ENCODE data around the gene UBASH3A. TPM values are rescaled to one million over a fixed set of nuclear protein-coding genes. Genes with fewer than 3 reads are reported as not detected.

Gene UBASH3A
- polyA plus RNA-seq, 2 of the 4 experiments (the other 2 are of a cell fraction) = not detected

- no peaks in the 10 kb centered on the region for H3K9me3 ChIP-seq
- FAIRE-seq (no peak), DNase-seq (ENCODE audit: low read depth in 1 of 2, low spot score in 1 of 2) (peak in 1 of 2 experiments; percentile 80), ATAC-seq (peak in 1 of 2 experiments; percentile 63; a peak in 4 of 6 replicates)
- ChIA-PET POLR2A (no interaction called here), CTCF (no interaction called here)
- no peaks in the 10 kb centered on the region for H3K4me1 ChIP-seq
- no peak overlapping the region for H3K4me2 ChIP-seq
- TF ChIP-seq POLR2A (IDR thresholded peaks at IDR 0.05; ENCODE audit: low read length) (no peak), NFE2L2 (conservative IDR thresholded peaks at IDR 0.05; ENCODE audit: low read length) (no peak), PBX3 (IDR thresholded peaks at IDR 0.05) (peak; percentile 84)
- WGBS (ENCODE audit: missing lambda C conversion rate) = 73% methylated on average over 17 of the region's 17 CpGs
- no peak overlapping the region for H3K4me3 ChIP-seq
- no peak overlapping the region for H3K27ac ChIP-seq
Measured at GRCh38 chr21:42463861-42464515, 60.3 kb downstream of the UBASH3A start.

DNA sequence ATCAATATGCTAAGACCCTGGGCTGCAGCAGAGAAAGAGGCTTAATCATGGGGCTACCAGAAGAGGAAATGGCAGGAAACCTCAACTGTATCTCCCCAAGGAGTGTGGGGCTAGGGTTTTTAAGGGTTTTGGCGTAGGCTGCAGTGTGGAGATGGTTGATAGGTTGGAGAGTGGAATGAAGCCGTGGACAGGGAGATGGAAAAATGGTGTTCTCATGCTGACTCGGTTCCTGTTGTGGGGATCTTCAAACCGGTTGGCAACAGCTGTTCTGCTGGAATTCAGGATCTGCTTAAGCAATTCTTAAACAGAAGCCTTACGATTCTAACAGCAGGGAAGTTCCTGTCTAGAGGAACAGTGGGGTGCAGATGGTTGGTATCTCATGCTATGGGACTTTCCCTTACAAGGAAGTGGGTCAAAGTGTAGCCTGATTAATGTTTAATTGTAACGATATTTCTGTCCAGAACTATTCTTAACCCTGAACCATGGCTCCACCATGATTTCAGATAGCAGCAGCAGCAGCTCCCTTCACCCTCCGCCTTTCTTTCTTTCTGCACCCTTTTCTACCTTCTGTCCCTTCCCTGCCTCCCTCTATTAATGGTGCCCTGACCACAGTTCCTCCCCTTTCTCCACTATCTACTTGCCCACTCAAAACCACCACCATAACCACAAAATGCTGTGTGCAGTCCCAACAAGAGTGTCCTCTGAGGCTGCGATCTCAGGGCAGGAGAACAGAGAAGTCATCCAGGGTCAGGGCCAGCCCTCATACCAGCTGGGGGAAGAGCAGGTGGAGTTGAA, 61.5 kb downstream of the UBASH3A start:
- TF ChIP-seq, protein P1, sequence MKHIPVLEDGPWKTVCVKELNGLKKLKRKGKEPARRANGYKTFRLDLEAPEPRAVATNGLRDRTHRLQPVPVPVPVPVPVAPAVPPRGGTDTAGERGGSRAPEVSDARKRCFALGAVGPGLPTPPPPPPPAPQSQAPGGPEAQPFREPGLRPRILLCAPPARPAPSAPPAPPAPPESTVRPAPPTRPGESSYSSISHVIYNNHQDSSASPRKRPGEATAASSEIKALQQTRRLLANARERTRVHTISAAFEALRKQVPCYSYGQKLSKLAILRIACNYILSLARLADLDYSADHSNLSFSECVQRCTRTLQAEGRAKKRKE (CRISPR knock-in tag; IDR thresholded peaks at IDR 0.05; ENCODE audit: low read depth) = no peak
- TF ChIP-seq, protein P2, sequence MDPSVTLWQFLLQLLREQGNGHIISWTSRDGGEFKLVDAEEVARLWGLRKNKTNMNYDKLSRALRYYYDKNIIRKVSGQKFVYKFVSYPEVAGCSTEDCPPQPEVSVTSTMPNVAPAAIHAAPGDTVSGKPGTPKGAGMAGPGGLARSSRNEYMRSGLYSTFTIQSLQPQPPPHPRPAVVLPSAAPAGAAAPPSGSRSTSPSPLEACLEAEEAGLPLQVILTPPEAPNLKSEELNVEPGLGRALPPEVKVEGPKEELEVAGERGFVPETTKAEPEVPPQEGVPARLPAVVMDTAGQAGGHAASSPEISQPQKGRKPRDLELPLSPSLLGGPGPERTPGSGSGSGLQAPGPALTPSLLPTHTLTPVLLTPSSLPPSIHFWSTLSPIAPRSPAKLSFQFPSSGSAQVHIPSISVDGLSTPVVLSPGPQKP (IDR thresholded peaks at IDR 0.05; ENCODE audit: low read depth, low read length) = no peak
- TF ChIP-seq TP53 (CRISPR knock-in tag; IDR thresholded peaks at IDR 0.05) (no peak), GATA3 (IDR thresholded peaks at IDR 0.05; ENCODE audit: borderline replicate concordance) (no peak), EHMT2 (IDR thresholded peaks at IDR 0.05; ENCODE audit: low read depth) (no peak), RNF2 (IDR thresholded peaks at IDR 0.05; ENCODE audit: borderline replicate concordance, low read depth) (no peak), BCL3 (IDR thresholded peaks at IDR 0.05) (no peak), HDAC2 (IDR thresholded peaks at IDR 0.05) (no peak), CBX2 (IDR thresholded peaks at IDR 0.05; ENCODE audit: borderline replicate concordance, low read depth) (no peak), NPAS2 (CRISPR knock-in tag; IDR thresholded peaks at IDR 0.05; ENCODE audit: borderline replicate concordance) (no peak), TFCP2L1 (CRISPR knock-in tag; IDR thresholded peaks at IDR 0.05) (no peak), HEYL (CRISPR knock-in tag; IDR thresholded peaks at IDR 0.05) (no peak), PHF8 (IDR thresholded peaks at IDR 0.05; ENCODE audit: borderline replicate concordance, low read depth) (no peak), CHD2 (IDR thresholded peaks at IDR 0.05; ENCODE audit: low read length, partially characterized antibody) (no peak), POLR2A (IDR thresholded peaks at IDR 0.05; ENCODE audit: low read length) (no peak), FOXS1 (CRISPR knock-in tag; IDR thresholded peaks at IDR 0.05) (no peak), PBX3 (IDR thresholded peaks at IDR 0.05) (no peak)
- TF ChIP-seq, protein P3, sequence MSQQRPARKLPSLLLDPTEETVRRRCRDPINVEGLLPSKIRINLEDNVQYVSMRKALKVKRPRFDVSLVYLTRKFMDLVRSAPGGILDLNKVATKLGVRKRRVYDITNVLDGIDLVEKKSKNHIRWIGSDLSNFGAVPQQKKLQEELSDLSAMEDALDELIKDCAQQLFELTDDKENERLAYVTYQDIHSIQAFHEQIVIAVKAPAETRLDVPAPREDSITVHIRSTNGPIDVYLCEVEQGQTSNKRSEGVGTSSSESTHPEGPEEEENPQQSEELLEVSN (IDR thresholded peaks at IDR 0.05; ENCODE audit: borderline replicate concordance, low read depth) = no peak
- ChIA-PET POLR2A (no interaction called here), CTCF (no interaction called here)
- Histone ChIP-seq H3K4me3 (no peak overlapping the region), H3K27ac (no peak overlapping the region), H3K4me2 (no peak overlapping the region), H3K4me1 (no peaks in the 10 kb centered on the region), H3K9me3 (no peaks in the 10 kb centered on the region)
- 62% methylated on average over 8 of the region's 8 CpGs for WGBS (ENCODE audit: missing lambda C conversion rate)
- no peak for FAIRE-seq
- no peak for DNase-seq (ENCODE audit: low read depth in 1 of 2, low spot score in 1 of 2)
- ATAC-seq = no peak

Measured in A549 (cell line).